A549 (cell line): ENCODE results near the gene SAXO1. TPM values are rescaled to one million over a fixed set of nuclear protein-coding genes. Genes with fewer than 3 reads are reported as not detected.
"Not testable (repeated sequence)": the region's sequence is repeated elsewhere in the genome, so short reads cannot be mapped to it uniquely, and the experiment has no call there.

Experiments used
- ATAC-seq, 2 experiments: fragments of 200-7000 bp in 1 of 2; fragments of >200 bp in 1 of 2; cut with Nextera tagmentation in 1 of 2; cut with Tn5 transposase in 1 of 2; 3 replicates each; pipeline versions ENCODE4 v1.8.0 to v1.9.1; 2018 to 2020; ENCODE audit warnings: mild to moderate bottlenecking in 1 of 2, moderate library complexity in 1 of 2
- CTCF ChIA-PET: fragments of 300-600 bp; sonication (Branson Sonifier 250); formaldehyde crosslinking; extraction: SDS; loops from one replicate; lab custom pipeline; 2021; ENCODE audit warnings: antibody characterized with exemption, inconsistent platforms; lab: Yijun Ruan, JAX
- POLR2A ChIA-PET: fragments of 350-600 bp; formaldehyde crosslinking; extraction: SDS; loops from one replicate; lab custom pipeline; 2021; ENCODE audit warnings: antibody characterized with exemption, inconsistent platforms; lab: Yijun Ruan, JAX
- DNase-seq, 2 experiments: peaks; one replicate each; pipeline versions ENCODE4 v3.0.0 to v3.0.0-alpha.2; 2011 to 2016; ENCODE audit warnings: low read depth in 1 of 2, low spot score in 1 of 2
- FAIRE-seq: peaks from 2 replicates; lab custom pipeline; 2011; peaks lifted over from hg19 to GRCh38; lab: Jason Lieb, UNC
- H3K27ac ChIP-seq, 2 experiments: fragments of >200 bp; sonication (Bioruptor Twin); formaldehyde crosslinking; 3 replicates each; pipeline ENCODE4 v1.5.1; 2016 to 2017
- H3K4me1 ChIP-seq: fragments of >200 bp; sonication (Bioruptor Twin); formaldehyde crosslinking; 3 replicates; pipeline ENCODE4 v1.6.1; 2016
- H3K4me2 ChIP-seq: fragments of >200 bp; sonication (Bioruptor Twin); formaldehyde crosslinking; 3 replicates; pipeline ENCODE4 v1.6.1; 2016
- H3K4me3 ChIP-seq: fragments of >200 bp; sonication (Bioruptor Twin); formaldehyde crosslinking; 3 replicates; pipeline ENCODE4 v1.5.1; 2016
- H3K9me3 ChIP-seq: fragments of >200 bp; sonication (Bioruptor Twin); formaldehyde crosslinking; 3 replicates; pipeline ENCODE4 v1.6.1; 2016
- CHD2 ChIP-seq: fragments of 150-350 bp; IDR thresholded peaks from 2 replicates; pipeline ENCODE4 v1.6.1; 2014; ENCODE audit warnings: low read length; ENCODE audit not compliant: partially characterized antibody
- CHD4 ChIP-seq: fragments of 200-600 bp; sonication (generic); IDR thresholded peaks from 2 replicates; pipeline ENCODE4 v1.6.1; 2016; ENCODE audit warnings: antibody characterized with exemption, mild to moderate bottlenecking, borderline replicate concordance
- CTCF ChIP-seq: fragments of >200 bp; sonication (Bioruptor Twin); formaldehyde crosslinking; IDR thresholded peaks from 3 replicates; pipeline ENCODE4 v1.5.1; 2016
- E2F6 ChIP-seq: IDR thresholded peaks from 2 replicates; pipeline ENCODE4 v1.6.1; 2012; ENCODE audit warnings: low read depth, borderline replicate concordance
- EHF ChIP-seq: fragments of 250-450 bp; sonication (Bioruptor Pico); IDR thresholded peaks from 2 replicates; pipeline ENCODE4 v1.5.0; 2020; ENCODE audit warnings: mild to moderate bottlenecking
- FOSB ChIP-seq: fragments of 250-450 bp; sonication (Bioruptor Pico); IDR thresholded peaks from 2 replicates; pipeline ENCODE4 v1.5.0; 2020; ENCODE audit warnings: mild to moderate bottlenecking, moderate library complexity
- FOSL2 ChIP-seq, 2 experiments: fragments of 450-650 bp in 1 of 2; fragments of >200 bp in 1 of 2; sonication (Bioruptor Twin) in 1 of 2; formaldehyde crosslinking; IDR thresholded peaks; 2 replicates each; pipeline versions ENCODE4 v1.5.0 to v1.6.1; 2016 to 2020; ENCODE audit warnings: mild to moderate bottlenecking in 1 of 2, moderate library complexity in 1 of 2
- GATA3 ChIP-seq: IDR thresholded peaks from 2 replicates; pipeline ENCODE4 v1.6.1; 2012; ENCODE audit warnings: borderline replicate concordance
- HES2 ChIP-seq: fragments of >200 bp; sonication (Bioruptor Twin); formaldehyde crosslinking; IDR thresholded peaks from 2 replicates; pipeline ENCODE4 v1.6.1; 2016
- HOXB5 ChIP-seq: fragments of 250-450 bp; sonication (Bioruptor Pico); IDR thresholded peaks from 2 replicates; pipeline ENCODE4 v1.5.0; 2020; ENCODE audit warnings: mild to moderate bottlenecking, moderate library complexity
- JUN ChIP-seq, 2 experiments: fragments of >200 bp; sonication (Bioruptor Twin); formaldehyde crosslinking; IDR thresholded peaks; 2 replicates in 1 of 2; 3 replicates in 1 of 2; pipeline ENCODE4 v1.6.1; 2016 to 2017
- KDM1A ChIP-seq: fragments of 200-600 bp; sonication (generic); IDR thresholded peaks from 2 replicates; pipeline ENCODE4 v1.6.1; 2016; ENCODE audit warnings: low read depth, mild to moderate bottlenecking
- MAFK ChIP-seq: fragments of 450-650 bp; IDR thresholded peaks from 2 replicates; pipeline ENCODE4 v1.6.1; 2014; ENCODE audit not compliant: partially characterized antibody
- MYC ChIP-seq: IDR thresholded peaks from 2 replicates; pipeline ENCODE4 v1.6.1; 2012; ENCODE audit warnings: mild to moderate bottlenecking, inconsistent platforms, low read length, improper control_type of control experiment, borderline replicate concordance
- NFE2L2 ChIP-seq: fragments of 150-350 bp; conservative IDR thresholded peaks from 2 replicates; pipeline ENCODE4 v1.6.1; 2014; ENCODE audit warnings: low read length
- NR3C1 ChIP-seq: fragments of >200 bp; sonication (Bioruptor Twin); formaldehyde crosslinking; IDR thresholded peaks from 3 replicates; pipeline ENCODE4 v1.6.1; 2017
- POLR2AphosphoS2 ChIP-seq: conservative IDR thresholded peaks from 2 replicates; pipeline ENCODE4 v1.6.1; 2012; ENCODE audit warnings: low read length, improper control_type of control experiment, inconsistent platforms
- RAD21 ChIP-seq, 2 experiments: fragments of >200 bp in 1 of 2; sonication (Bioruptor Twin) in 1 of 2; formaldehyde crosslinking in 1 of 2; IDR thresholded peaks in 1 of 2; conservative IDR thresholded peaks in 1 of 2; 2 replicates in 1 of 2; 3 replicates in 1 of 2; pipeline ENCODE4 v1.6.1; 2012 to 2018; ENCODE audit warnings: inconsistent platforms in 1 of 2
- RFX5 ChIP-seq: fragments of 450-650 bp; IDR thresholded peaks from 2 replicates; pipeline ENCODE4 v1.7.1; 2014; ENCODE audit warnings: antibody characterized with exemption, mild to moderate bottlenecking, moderate library complexity
- RNF2 ChIP-seq: fragments of 200-600 bp; sonication (generic); IDR thresholded peaks from 2 replicates; pipeline ENCODE4 v1.6.1; 2016; ENCODE audit warnings: low read depth, mild to moderate bottlenecking, antibody characterized with exemption, moderate library complexity, borderline replicate concordance
- TP53 ChIP-seq: fragments of 250-450 bp; sonication (Bioruptor Pico); IDR thresholded peaks from 2 replicates; pipeline ENCODE4 v1.5.0; 2021; ENCODE audit warnings: mild to moderate bottlenecking, moderate library complexity
- ZC3H11A ChIP-seq: fragments of 450-650 bp; IDR thresholded peaks from 2 replicates; pipeline ENCODE4 v1.6.1; 2014; ENCODE audit warnings: antibody characterized with exemption, mild to moderate bottlenecking
- ZSCAN20 ChIP-seq: fragments of 250-450 bp; sonication (Bioruptor Pico); IDR thresholded peaks from 2 replicates; pipeline ENCODE4 v1.8.0; 2022; ENCODE audit warnings: mild to moderate bottlenecking, moderate library complexity
- WGBS: methylation state at CpG from one replicate; pipeline ENCODE4 v1.1.6; 2017; ENCODE audit errors: missing lambda C conversion rate; 5-methylcytosine and 5-hydroxymethylcytosine counted together
- polyA plus RNA-seq, 4 experiments: library from polyadenylated mRNA; depleted of rRNA in 3 of 4; stranded (reverse); fragments of >200 nt; fragmentation: RNase III in 1 of 4; extraction: RNeasy Plus Mini Kit Qiagen cat#74134 plus additional on column Dnase treatment in 1 of 4; gene quantifications; 2 replicates in 3 of 4; 3 replicates in 1 of 4; pipeline ENCODE4 v1.2.3, GENCODE V29; 2011 to 2017
- TF ChIP-seq, protein P1 (sequence below): fragments of >200 bp; sonication (Bioruptor Twin); formaldehyde crosslinking; IDR thresholded peaks from 3 replicates; pipeline ENCODE4 v1.6.1; 2016
- TF ChIP-seq, protein P2 (sequence below): fragments of 250-450 bp; sonication (Bioruptor Pico); IDR thresholded peaks from 2 replicates; pipeline ENCODE4 v1.5.0; 2020; ENCODE audit warnings: low read depth, mild to moderate bottlenecking, moderate library complexity
- TF ChIP-seq, protein P3 (sequence below): fragments of 250-450 bp; sonication (Bioruptor Pico); IDR thresholded peaks from 2 replicates; pipeline ENCODE4 v1.5.0; 2021; ENCODE audit warnings: mild to moderate bottlenecking, moderate library complexity, borderline replicate concordance
- TF ChIP-seq, protein P4 (sequence below): IDR thresholded peaks from 2 replicates; pipeline ENCODE4 v1.6.1; 2012

The SAXO1 gene
- polyA plus RNA-seq, 2 of the 4 experiments (the other 2 are of a cell fraction), result not detected

- no peak for TF ChIP-seq CHD2
Measured at GRCh38 chr9:18935541-18935940, 97.5 kb downstream of the SAXO1 start (continued).

GRCh38 chr9:18930611-18931010, 102.4 kb downstream of the SAXO1 start:
- CTCF ChIA-PET, H3K4me1 ChIP-seq, H3K9me3 ChIP-seq, POLR2A ChIA-PET, FAIRE-seq, H3K4me3 ChIP-seq, H3K27ac ChIP-seq, DNase-seq, H3K4me2 ChIP-seq, ATAC-seq: not testable (repeated sequence)
- WGBS, result 44% methylated on average over 13 of the region's 13 CpGs

DNA sequence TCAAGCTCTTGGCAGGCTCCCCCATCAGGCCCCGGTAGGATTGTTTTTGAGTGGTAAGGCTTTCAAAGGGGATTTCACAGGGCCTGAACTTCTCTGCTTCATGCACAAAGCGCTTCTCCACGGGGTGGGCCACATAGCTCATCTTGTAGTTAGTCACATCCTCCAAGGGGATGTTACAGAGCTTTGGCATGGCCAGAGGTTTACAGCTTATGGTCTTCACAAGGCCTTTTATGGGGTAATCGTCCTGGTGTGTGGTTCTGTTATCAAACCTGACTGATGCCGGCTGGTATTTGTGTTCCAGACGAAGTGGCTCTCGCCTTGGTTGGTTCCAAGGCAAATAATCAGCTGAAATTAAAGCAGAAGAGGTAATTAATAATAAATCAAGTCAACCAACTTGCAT, 104.3 kb downstream of the SAXO1 start:
- TF ChIP-seq RFX5, result no peak
- TF ChIP-seq CTCF, result no peak
- TF ChIP-seq TP53, result no peak
- no peak for TF ChIP-seq NFE2L2
- no peak for TF ChIP-seq FOSB (CRISPR knock-in tag)
- TF ChIP-seq FOSL2 (IDR thresholded peaks at IDR 0.05), result no peak
- no peak for TF ChIP-seq FOSL2 (CRISPR knock-in tag; IDR thresholded peaks at IDR 0.05)
- no peak for TF ChIP-seq CHD4
- TF ChIP-seq, protein P1, sequence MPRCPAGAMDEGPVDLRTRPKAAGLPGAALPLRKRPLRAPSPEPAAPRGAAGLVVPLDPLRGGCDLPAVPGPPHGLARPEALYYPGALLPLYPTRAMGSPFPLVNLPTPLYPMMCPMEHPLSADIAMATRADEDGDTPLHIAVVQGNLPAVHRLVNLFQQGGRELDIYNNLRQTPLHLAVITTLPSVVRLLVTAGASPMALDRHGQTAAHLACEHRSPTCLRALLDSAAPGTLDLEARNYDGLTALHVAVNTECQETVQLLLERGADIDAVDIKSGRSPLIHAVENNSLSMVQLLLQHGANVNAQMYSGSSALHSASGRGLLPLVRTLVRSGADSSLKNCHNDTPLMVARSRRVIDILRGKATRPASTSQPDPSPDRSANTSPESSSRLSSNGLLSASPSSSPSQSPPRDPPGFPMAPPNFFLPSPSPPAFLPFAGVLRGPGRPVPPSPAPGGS, result no peak
- TF ChIP-seq EHF (CRISPR knock-in tag), result no peak
- no peak for TF ChIP-seq HES2
- TF ChIP-seq, protein P2, sequence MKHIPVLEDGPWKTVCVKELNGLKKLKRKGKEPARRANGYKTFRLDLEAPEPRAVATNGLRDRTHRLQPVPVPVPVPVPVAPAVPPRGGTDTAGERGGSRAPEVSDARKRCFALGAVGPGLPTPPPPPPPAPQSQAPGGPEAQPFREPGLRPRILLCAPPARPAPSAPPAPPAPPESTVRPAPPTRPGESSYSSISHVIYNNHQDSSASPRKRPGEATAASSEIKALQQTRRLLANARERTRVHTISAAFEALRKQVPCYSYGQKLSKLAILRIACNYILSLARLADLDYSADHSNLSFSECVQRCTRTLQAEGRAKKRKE (CRISPR knock-in tag), result no peak
- TF ChIP-seq KDM1A, result no peak
- TF ChIP-seq E2F6, result no peak
- TF ChIP-seq MYC, result no peak
- TF ChIP-seq MAFK, result no peak
- TF ChIP-seq, all 56 proteins: peak for 0
- ATAC-seq (no peak), FAIRE-seq (no peak), DNase-seq (no peak)
- Histone ChIP-seq H3K4me2 (no peak overlapping the region), H3K27ac (no peak overlapping the region), H3K9me3 (no peaks in the 10 kb centered on the region), H3K4me1 (no peaks in the 10 kb centered on the region), H3K4me3 (no peak overlapping the region)
- ChIA-PET CTCF (no interaction called here), POLR2A (no interaction called here)
- WGBS, result 9% methylated on average over 7 of the region's 7 CpGs

DNA sequence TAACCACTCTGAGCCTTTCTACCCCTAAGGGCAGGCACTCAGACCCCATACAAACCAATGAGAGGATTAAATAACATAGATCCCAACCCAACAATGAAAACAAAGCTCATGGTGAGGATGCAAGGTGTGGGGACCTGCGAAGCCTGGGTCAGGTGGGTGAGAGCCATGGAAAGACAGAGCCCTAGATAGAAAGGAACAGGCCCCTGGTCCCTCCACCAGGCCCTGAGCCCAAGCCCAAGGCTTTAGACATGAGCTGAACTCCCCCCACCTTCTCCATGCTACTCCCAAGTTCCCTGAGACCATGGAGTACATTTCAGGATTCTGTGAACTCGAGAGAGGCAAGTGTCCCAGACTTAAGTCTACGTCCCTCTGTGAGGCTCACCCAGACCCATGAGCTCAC, 106.5 kb downstream of the SAXO1 start:
- POLR2A ChIA-PET, result no interaction called here
- Histone ChIP-seq H3K27ac (no peak overlapping the region), H3K4me3 (no peak overlapping the region), H3K4me1 (no peaks in the 10 kb centered on the region), H3K9me3 (no peaks in the 10 kb centered on the region), H3K4me2 (no peak overlapping the region)
- no peak for ATAC-seq
- no peak for FAIRE-seq
- CTCF ChIA-PET, result interaction anchor here (1.9 kb wide), 1 partner anchor 11 kb away, joined by 4 read pairs; no protein-coding TSS in a partner anchor
- WGBS, result 24% methylated on average over 3 of the region's 3 CpGs
- DNase-seq, result no peak
- TF ChIP-seq HOXB5, result no peak
- no peak for TF ChIP-seq RNF2
- TF ChIP-seq ZC3H11A, result no peak
- no peak for TF ChIP-seq MYC
- TF ChIP-seq, protein P3, sequence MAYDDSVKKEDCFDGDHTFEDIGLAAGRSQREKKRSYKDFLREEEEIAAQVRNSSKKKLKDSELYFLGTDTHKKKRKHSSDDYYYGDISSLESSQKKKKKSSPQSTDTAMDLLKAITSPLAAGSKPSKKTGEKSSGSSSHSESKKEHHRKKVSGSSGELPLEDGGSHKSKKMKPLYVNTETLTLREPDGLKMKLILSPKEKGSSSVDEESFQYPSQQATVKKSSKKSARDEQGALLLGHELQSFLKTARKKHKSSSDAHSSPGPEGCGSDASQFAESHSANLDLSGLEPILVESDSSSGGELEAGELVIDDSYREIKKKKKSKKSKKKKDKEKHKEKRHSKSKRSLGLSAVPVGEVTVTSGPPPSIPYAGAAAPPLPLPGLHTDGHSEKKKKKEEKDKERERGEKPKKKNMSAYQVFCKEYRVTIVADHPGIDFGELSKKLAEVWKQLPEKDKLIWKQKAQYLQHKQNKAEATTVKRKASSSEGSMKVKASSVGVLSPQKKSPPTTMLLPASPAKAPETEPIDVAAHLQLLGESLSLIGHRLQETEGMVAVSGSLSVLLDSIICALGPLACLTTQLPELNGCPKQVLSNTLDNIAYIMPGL (CRISPR knock-in tag), result no peak
- no peak for TF ChIP-seq RAD21 (conservative IDR thresholded peaks at IDR 0.05 in 1 of 2, IDR thresholded peaks at IDR 0.05 in 1 of 2)
- no peak for TF ChIP-seq GATA3
- TF ChIP-seq ZSCAN20 (CRISPR knock-in tag), result no peak
- TF ChIP-seq, protein P4, sequence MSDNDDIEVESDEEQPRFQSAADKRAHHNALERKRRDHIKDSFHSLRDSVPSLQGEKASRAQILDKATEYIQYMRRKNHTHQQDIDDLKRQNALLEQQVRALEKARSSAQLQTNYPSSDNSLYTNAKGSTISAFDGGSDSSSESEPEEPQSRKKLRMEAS, result no peak
- no peak for TF ChIP-seq NR3C1
- no peak for TF ChIP-seq POLR2AphosphoS2
- TF ChIP-seq FOSB (CRISPR knock-in tag), result no peak
- no peak for TF ChIP-seq JUN (IDR thresholded peaks at IDR 0.05)
